Vagina (tissue), 2 donors: ENCODE measurements around the gene NUP93. TPM values are rescaled to one million over a fixed set of nuclear protein-coding genes. Genes with fewer than 3 reads are reported as not detected.

Source experiments
- DNase-seq, 2 donors: peaks; one replicate each; pipeline ENCODE4 v3.0.0-alpha.2; 2017; ENCODE audit errors: extremely low spot score in 2 of 2
- H3K27ac ChIP-seq: fragments of 200-600 bp; sonication (generic); one replicate; pipeline ENCODE4 v1.5.1; 2019
- H3K27me3 ChIP-seq: fragments of 200-600 bp; sonication (generic); one replicate; pipeline ENCODE4 v1.5.1; 2019
- H3K36me3 ChIP-seq, 2 donors: fragments of 200-600 bp; sonication (generic); one replicate each; pipeline ENCODE4 v1.5.1; 2017 to 2019
- H3K4me1 ChIP-seq: fragments of 200-600 bp; sonication (generic); one replicate; pipeline ENCODE4 v1.5.1; 2019
- H3K4me3 ChIP-seq, 2 donors: fragments of 200-600 bp; sonication (generic); 1 replicate in 1 of 2; 2 replicates in 1 of 2; pipeline ENCODE4 v1.5.1; 2016 to 2019
- H3K9me3 ChIP-seq: fragments of 200-600 bp; sonication (generic); one replicate; pipeline ENCODE4 v1.5.1; 2019
- POLR2A ChIP-seq, 2 donors: fragments of 450-650 bp; IDR thresholded peaks; one replicate each; pipeline ENCODE4 v1.6.1; 2017; ENCODE audit warnings: antibody characterized with exemption in 2 of 2, mild to moderate bottlenecking in 2 of 2, moderate library complexity in 2 of 2
- POLR2AphosphoS5 ChIP-seq, 2 donors: sonication (generic); formaldehyde crosslinking; IDR thresholded peaks; one replicate each; pipeline ENCODE4 v1.9.0; 2017; ENCODE audit warnings: antibody characterized with exemption in 2 of 2, mild to moderate bottlenecking in 2 of 2, low read depth in 1 of 2; ENCODE audit not compliant: insufficient read depth in 1 of 2
- intact Hi-C: fragments of 100-400 bp; cut with DNase I; formaldehyde crosslinking; loops from one replicate; pipeline ENCODE4 v1.15.1; 2023
- microRNA counts, 2 donors: library from miRNA; unstranded; fragments of <30 nt; microRNA quantifications; one replicate each; lab custom pipeline; 2016 to 2017
- microRNA-seq: library from miRNA; unstranded; fragments of <30 nt; microRNA quantifications from one replicate; pipeline ENCODE4, GENCODE V29; 2017; ENCODE audit warnings: borderline number of aligned reads, borderline replicate concordance
- small RNA-seq: library from RNA; depleted of rRNA; stranded (forward); fragments of <200 nt; gene quantifications from one replicate; pipeline ENCODE3, GENCODE V24; 2016
- total RNA-seq: library from RNA; depleted of rRNA; stranded (reverse); fragments of >200 nt; gene quantifications from one replicate; pipeline ENCODE4 v1.2.3, GENCODE V29; 2016
- TF ChIP-seq, protein P1 (sequence below), 3 experiments: fragments of 450-650 bp in 2 of 3; fragments of 200-600 bp in 1 of 3; sonication (generic) in 1 of 3; IDR thresholded peaks; one replicate each; pipeline ENCODE4 v1.5.1; 2017 to 2019; ENCODE audit warnings: antibody characterized with exemption in 3 of 3, mild to moderate bottlenecking in 2 of 3, moderate library complexity in 2 of 3

The NUP93 gene
- total RNA-seq, 1 donor from 2014 or later, result 43.7 TPM

DNA sequence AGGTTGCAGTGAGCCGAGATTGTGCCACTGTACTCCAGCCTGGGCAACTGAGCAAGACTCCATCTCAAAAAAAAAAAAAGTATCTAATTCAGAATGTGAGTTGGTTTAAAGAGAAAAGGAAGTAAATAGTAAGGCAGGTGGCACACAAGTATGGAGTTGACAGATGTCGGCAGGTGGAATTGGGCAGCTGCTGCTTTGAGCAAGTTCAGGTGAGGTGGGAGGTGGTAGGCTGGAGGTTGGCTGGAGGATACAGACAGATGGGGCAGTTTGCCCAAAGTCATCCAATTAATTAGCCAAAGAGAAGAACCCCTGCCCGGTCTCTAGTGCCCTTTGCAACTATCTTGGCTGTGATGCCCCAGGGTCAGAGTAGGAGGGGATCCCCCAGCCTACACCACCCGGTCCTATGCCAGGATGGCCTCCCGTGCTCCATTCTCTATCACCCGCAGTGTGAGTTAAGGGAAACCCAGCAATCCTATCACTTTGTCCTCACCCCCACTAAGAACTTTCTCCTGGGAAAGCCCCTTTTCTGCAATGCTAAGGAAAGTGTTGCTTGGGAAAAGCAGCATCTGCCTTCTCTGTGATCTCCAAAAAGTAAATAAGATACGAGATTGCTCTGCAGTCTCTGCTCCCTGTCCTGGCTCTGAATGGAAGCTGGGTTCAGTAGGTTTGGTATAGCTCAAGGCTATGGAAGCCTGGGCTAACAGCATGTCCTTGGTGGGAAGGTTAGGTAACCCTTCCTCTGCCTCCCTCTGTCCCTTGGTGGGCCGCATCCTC, 167.3 kb downstream of the NUP93 start:
- Histone ChIP-seq H3K27ac (no peak overlapping the region), H3K4me3 (no peak overlapping the region), H3K27me3 (no peaks in the 10 kb centered on the region), H3K4me1 (no peaks in the 10 kb centered on the region), H3K9me3 (no peaks in the 10 kb centered on the region), H3K36me3 (no peaks in the 10 kb centered on the region)
- intact Hi-C loops, result no loop called here
- no peak for TF ChIP-seq POLR2A (IDR thresholded peaks at IDR 0.05)
- TF ChIP-seq POLR2AphosphoS5 (IDR thresholded peaks at IDR 0.05; ENCODE audit: insufficient read depth in 1 of 2, low read depth in 1 of 2), result no peak
- TF ChIP-seq, protein P1, sequence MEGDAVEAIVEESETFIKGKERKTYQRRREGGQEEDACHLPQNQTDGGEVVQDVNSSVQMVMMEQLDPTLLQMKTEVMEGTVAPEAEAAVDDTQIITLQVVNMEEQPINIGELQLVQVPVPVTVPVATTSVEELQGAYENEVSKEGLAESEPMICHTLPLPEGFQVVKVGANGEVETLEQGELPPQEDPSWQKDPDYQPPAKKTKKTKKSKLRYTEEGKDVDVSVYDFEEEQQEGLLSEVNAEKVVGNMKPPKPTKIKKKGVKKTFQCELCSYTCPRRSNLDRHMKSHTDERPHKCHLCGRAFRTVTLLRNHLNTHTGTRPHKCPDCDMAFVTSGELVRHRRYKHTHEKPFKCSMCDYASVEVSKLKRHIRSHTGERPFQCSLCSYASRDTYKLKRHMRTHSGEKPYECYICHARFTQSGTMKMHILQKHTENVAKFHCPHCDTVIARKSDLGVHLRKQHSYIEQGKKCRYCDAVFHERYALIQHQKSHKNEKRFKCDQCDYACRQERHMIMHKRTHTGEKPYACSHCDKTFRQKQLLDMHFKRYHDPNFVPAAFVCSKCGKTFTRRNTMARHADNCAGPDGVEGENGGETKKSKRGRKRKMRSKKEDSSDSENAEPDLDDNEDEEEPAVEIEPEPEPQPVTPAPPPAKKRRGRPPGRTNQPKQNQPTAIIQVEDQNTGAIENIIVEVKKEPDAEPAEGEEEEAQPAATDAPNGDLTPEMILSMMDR (IDR thresholded peaks at IDR 0.05), result no peak
- DNase-seq, result no peak

DNA sequence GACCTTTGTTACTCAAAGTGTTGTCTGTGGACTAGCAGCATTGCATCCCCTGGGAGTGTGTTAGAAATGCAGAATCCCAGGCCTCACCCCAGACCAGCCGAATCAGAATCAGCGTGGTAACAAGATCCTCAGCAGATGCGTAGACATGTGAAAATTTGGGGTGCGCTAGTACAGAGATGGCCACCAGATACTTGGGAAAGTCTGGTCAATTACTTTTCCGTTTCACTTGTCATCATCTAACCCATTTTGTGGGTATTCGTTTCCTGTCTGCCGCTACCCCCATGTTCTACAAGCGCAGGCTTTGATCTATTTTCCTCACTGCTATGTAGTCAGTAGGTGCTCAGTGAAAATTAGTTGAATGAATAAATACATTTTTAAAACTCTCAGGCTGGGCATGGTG, 168.9 kb downstream of the NUP93 start:
- TF ChIP-seq, protein P1 (IDR thresholded peaks at IDR 0.05), result no peak
- TF ChIP-seq POLR2A (IDR thresholded peaks at IDR 0.05), result no peak
- no peak for TF ChIP-seq POLR2AphosphoS5 (IDR thresholded peaks at IDR 0.05; ENCODE audit: insufficient read depth in 1 of 2, low read depth in 1 of 2)
- no peak for DNase-seq
- Histone ChIP-seq H3K27me3 (no peaks in the 10 kb centered on the region), H3K36me3 (no peaks in the 10 kb centered on the region), H3K9me3 (no peaks in the 10 kb centered on the region), H3K27ac (no peak overlapping the region), H3K4me1 (no peaks in the 10 kb centered on the region), H3K4me3 (no peak overlapping the region)
- intact Hi-C loops, result no loop called here

MicroRNAs within 50 kb of the gene (microRNA counts, 767-probe panel; counts per million panel counts)
- microRNA hsa-miR-138-5p (lab: Ali Mortazavi, UCI), result 238 to 261 counts per million in 2 donors

Small RNA genes lying within 50 kb of the gene (microRNA-seq; reads per million reads assigned to microRNA genes)
- gene MIR138-2, result 3.4 reads per million

Small RNA genes lying within 50 kb of the gene (small RNA-seq; reads per million reads assigned to genes)
- not detected for gene MIR138-2

Other genes starting within 250 kb of the NUP93 start
- gene BBS2, start 210.1 kb upstream of the NUP93 start, total RNA-seq, result 89.9 TPM
- gene MT4, start 165.1 kb upstream of the NUP93 start, total RNA-seq, result 25.8 TPM
- gene MT3, start 140.6 kb upstream of the NUP93 start, total RNA-seq, result 12.8 TPM
- gene MT2A, start 121.5 kb upstream of the NUP93 start, total RNA-seq, result 661 TPM
- 564 TPM for gene MT1E, start 104.3 kb upstream of the NUP93 start, total RNA-seq
- gene MT1M, start 97.5 kb upstream of the NUP93 start, total RNA-seq, result 63.3 TPM
- gene MT1A, start 91.5 kb upstream of the NUP93 start, total RNA-seq, result 110 TPM
- not detected for gene MT1B, start 78.2 kb upstream of the NUP93 start, total RNA-seq
- 16.0 TPM for gene MT1F, start 72.2 kb upstream of the NUP93 start, total RNA-seq
- not detected for gene MT1G, start 62.1 kb upstream of the NUP93 start, total RNA-seq
- gene MT1H, start 60.3 kb upstream of the NUP93 start, total RNA-seq, result not detected
- 3,049 TPM for gene MT1X, start 47.7 kb upstream of the NUP93 start, total RNA-seq
- not detected for gene SLC12A3, start 135.1 kb downstream of the NUP93 start, total RNA-seq
- 97.7 TPM for gene HERPUD1, start 202.0 kb downstream of the NUP93 start, total RNA-seq
- gene CETP, start 231.8 kb downstream of the NUP93 start, total RNA-seq, result not detected